ENCODE results near the gene SLC24A3.

- TF ChIP-seq CTCF (IDR thresholded peaks at IDR 0.05): no peak
- no peak for TF ChIP-seq REST (IDR thresholded peaks at IDR 0.05; ENCODE audit: insufficient read depth in 1 of 2, low read depth in 2 of 2, low read length in 1 of 2)
- TF ChIP-seq POLR2AphosphoS5 (IDR thresholded peaks at IDR 0.05; ENCODE audit: low read depth, low read length): no peak
Observed at GRCh38 chr20:19320005-19320404, 107.6 kb downstream of the SLC24A3 start.

Data from Panc1 (cell line).